HG03571 (cell line): ENCODE results near the gene SPINK8.
"Not testable (repeated sequence)": the region's sequence is repeated elsewhere in the genome, so short reads cannot be mapped to it uniquely, and the experiment has no call there.

Source experiments
- ATAC-seq: cut with Tn5 transposase; IDR thresholded peaks from one replicate; pipeline ENCODE4 v1.9.1; 2021; ENCODE audit not compliant: unreplicated experiment

Gene SPINK8

DNA sequence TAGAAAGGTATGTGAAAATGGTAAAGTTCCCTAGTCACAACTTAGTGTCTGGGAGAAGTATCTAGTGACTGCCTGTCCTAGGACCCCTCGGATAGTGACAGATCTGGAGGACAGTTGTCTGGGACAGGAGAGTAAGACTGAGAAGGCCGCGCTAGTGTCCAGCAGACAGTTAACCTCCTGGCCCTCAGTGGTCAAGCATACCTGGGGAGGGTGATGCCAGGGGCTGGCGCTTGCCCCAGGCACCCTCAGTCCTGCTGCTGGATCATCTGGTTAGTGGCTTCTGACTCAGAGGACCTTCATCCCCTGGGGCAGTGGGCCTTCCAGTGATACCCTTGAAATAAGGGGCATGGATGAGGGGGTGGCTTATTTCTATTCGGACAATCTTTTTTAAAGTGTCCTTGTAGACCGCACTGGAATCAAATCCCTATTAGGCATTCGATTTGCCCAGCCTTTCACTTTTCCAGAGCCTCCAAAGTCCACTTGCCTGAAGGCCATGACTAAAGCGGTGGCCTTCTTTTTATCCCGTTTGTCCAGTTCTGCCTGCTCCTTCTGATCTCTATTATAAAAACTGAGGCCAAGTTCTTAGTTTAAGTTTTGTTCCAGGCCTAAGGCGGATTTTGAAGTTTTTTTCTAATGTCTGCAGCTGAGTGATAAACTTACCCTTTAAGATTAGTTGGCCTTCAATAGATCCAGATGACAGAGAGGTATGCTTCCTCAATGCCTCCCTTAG lies 1.6 kb downstream of the SPINK8 start:
- ATAC-seq: not testable (repeated sequence)

GRCh38 chr3:48320996-48321395 lies 12.5 kb downstream of the SPINK8 start:
- no peak for ATAC-seq

GRCh38 chr3:48318713-48319468 lies 14.6 kb downstream of the SPINK8 start:
- no peak for ATAC-seq

GRCh38 chr3:48314542-48314941 lies 18.9 kb downstream of the SPINK8 start:
- no peak for ATAC-seq

- no peak for ATAC-seq
Observed at GRCh38 chr3:48306860-48307530, 26.5 kb downstream of the SPINK8 start.

DNA sequence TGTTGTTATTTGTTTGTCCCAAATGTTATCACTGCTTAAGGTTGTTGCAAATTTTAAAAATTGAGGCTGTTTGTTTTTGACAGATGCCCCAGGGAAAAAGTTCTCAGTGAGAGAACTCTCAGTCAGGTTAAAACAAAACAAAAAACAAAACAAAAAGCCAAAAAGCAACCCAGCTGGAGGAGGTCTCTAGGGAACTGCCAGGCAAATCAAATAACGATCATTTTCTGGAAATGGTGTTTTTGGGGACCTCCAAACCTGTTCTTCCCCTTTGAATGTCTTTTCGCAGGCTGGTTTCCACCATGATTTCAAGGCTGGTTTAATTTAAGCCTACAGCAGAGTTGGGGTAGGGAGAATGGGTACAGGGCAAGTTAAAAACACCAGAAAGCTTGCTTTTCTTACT lies 27.2 kb downstream of the SPINK8 start:
- ATAC-seq: no peak

GRCh38 chr3:48305396-48305795 lies 28.1 kb downstream of the SPINK8 start:
- no peak for ATAC-seq

DNA sequence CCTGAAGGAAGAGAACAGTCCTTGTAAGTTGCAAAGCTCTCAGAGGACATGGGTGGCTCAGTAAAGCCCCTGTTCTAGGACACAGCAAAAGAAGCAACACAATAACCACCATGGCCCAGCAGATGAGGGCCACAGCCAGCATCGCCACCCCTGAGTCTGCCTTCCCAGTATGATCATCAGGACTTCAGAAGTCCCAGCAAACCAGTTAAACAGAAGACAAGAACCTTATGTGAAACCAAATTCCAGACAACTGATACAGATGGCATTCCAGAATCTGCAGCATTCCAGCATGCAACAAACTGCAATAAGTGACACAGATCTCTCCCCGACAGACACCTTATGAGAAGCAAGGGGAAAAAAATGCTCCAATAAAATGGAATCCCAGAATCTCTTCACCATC lies 30.4 kb downstream of the SPINK8 start:
- no peak for ATAC-seq

DNA sequence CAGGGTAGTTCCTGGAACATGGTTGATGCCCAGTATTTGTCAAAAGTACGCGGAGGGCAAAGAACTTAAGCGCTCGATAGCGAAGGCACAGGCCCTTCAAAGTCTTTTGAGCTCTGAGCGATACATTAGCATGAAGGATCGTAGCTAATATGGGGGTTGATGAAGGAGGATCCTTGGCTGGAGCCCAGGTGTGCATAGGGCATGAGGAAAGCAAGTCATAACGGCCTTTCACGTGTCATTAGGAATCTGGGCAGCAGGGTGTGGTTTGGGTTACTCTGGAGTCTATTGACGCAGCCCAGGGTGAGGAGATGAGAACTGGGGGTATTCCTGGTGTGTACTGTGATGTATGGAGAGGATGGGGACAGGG lies 31.7 kb downstream of the SPINK8 start:
- no peak for ATAC-seq

- ATAC-seq: peak; percentile 72
Observed at GRCh38 chr3:48301020-48301799, 32.3 kb downstream of the SPINK8 start, which contains the start of gene NME6. Gene NME6, minus strand, starts transcription at chr3:48301367.

DNA sequence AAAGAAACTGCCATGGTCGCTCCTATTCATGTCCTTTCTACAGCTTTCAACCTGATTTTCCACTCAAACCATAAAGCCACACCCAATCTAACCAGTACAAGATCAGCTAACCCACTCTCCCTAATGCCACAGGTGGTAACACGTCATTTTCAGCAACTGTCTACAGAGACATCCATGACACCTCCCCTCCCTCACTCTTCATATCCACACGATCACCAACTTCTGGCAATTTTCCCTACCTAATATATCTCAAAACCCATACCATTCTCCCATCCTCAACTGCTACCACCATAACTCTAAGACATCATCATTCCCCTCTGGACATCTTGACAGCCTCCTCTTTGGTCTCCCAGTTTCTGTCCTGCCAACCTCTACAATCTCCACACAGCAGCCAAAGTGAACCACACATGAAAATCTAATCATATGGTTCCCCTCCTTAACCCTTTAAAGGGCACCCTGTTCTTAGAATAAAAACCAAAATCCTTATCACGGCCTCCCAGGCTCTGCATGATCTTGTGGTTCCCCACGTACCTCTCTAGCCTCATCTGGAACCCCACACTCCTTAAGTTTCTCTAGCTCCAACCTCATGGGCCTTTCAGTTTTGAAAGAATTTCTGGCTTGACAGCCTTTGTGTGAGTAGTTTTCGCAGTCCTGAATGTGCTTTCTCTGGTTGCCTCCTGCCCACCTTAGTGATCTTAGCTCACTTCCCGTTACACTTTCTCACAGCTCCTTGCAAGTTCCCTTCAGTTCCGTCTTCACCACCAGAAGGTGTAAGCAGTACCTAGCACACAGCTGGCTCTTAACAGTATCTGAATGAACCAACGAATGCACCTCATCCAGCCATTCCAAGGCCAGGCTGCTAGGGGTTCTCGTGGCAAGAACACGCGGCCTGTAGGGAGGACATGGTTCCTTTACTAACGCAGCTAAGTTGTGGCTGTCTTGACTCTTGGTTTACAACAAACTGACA lies 33.4 kb downstream of the SPINK8 start:
- no peak for ATAC-seq

GRCh38 chr3:48297111-48297810 lies 36.2 kb downstream of the SPINK8 start:
- no peak for ATAC-seq

GRCh38 chr3:48296699-48297098 lies 36.8 kb downstream of the SPINK8 start:
- no peak for ATAC-seq

- ATAC-seq: no peak
Observed at GRCh38 chr3:48294611-48295263, 38.7 kb downstream of the SPINK8 start.

GRCh38 chr3:48289659-48290058 lies 43.8 kb downstream of the SPINK8 start:
- ATAC-seq: no peak

GRCh38 chr3:48287034-48287433 lies 46.4 kb downstream of the SPINK8 start:
- ATAC-seq: no peak

DNA sequence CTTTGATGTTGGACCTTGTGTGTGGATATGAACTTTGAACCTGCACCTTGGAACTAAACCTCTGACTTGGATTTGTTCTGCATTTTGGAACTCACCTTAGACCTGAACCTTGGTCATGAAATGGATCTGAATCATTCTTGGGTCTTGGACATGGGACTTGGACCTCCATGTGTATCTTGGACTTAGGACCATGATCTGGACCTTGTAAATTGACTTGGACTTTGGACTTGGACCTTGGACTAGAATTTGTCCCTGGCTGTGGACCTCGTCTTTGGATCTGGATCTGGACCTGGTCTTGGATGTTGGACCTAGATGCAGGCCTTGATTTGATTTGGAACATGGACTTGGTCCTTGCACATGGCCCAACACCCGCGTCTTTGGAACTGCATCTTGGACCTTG lies 47.2 kb downstream of the SPINK8 start:
- no peak for ATAC-seq

GRCh38 chr3:48285675-48286074 lies 47.8 kb downstream of the SPINK8 start:
- no peak for ATAC-seq

DNA sequence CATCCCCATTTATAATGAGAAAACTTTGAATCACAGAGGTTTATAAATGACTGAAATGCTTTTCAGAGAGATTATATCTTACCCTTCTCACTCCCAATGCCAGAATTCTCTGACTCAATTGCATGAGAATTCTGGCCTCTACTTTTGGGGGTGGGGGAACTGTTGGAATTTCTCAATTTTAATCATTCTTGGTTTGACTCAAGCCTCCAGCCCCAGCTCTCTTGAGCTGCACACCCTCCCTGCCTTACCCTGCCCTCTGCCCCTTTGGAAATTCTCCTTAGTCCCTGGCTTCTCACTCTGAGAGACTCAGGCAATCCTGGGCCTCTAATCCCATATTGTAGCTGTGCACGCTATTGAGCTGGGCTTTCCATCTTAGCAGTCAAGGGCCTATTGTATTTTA lies 48.3 kb downstream of the SPINK8 start:
- no peak for ATAC-seq
